HEK293 (cell line): ENCODE data around the gene ARHGEF40.

Source experiments
- CTCF ChIA-PET: fragments of 350-600 bp; formaldehyde crosslinking; extraction: SDS; loops from one replicate; lab custom pipeline; 2021; ENCODE audit warnings: antibody characterized with exemption; lab: Yijun Ruan, JAX
- POLR2A ChIA-PET: fragments of 300-600 bp; formaldehyde crosslinking; extraction: SDS; loops from one replicate; lab custom pipeline; 2020; ENCODE audit warnings: antibody characterized with exemption, inconsistent platforms; lab: Yijun Ruan, JAX
- H3K27ac ChIP-seq: fragments of 200-500 bp; sonication (Bioruptor generic); 2 replicates; pipeline ENCODE4 v1.5.1; 2014; ENCODE audit warnings: low read depth, low read length, control low read depth, inconsistent platforms; ENCODE audit errors: extremely low read depth
- H3K36me3 ChIP-seq, 2 experiments: fragments of 200-500 bp in 1 of 2; sonication (Bioruptor generic) in 1 of 2; 1 replicate in 1 of 2; 2 replicates in 1 of 2; pipeline ENCODE4 v1.5.1; 2014 to 2017; ENCODE audit warnings: inconsistent platforms in 2 of 2, low read length in 2 of 2; ENCODE audit not compliant: control insufficient read depth in 2 of 2, insufficient read depth in 1 of 2
- H3K4me1 ChIP-seq: fragments of 200-500 bp; sonication (Bioruptor generic); 2 replicates; pipeline ENCODE4 v1.5.1; 2014; ENCODE audit warnings: mild to moderate bottlenecking, low read length, inconsistent platforms; ENCODE audit not compliant: control insufficient read depth, insufficient read depth
- H3K4me3 ChIP-seq: 2 replicates; pipeline ENCODE4 v1.5.1; 2011; ENCODE audit warnings: low read depth, mild to moderate bottlenecking, control low read depth, low read length, moderate library complexity
- H3K9me3 ChIP-seq: fragments of 200-500 bp; sonication (Bioruptor generic); 2 replicates; pipeline ENCODE4 v1.5.1; 2014; ENCODE audit warnings: low read depth, low read length, inconsistent platforms; ENCODE audit not compliant: control insufficient read depth, insufficient read depth
- BCL11B ChIP-seq: fragments of 450-650 bp; formaldehyde crosslinking; IDR thresholded peaks from 2 replicates; pipeline ENCODE4 v1.5.1; 2016; ENCODE audit warnings: low read depth, missing biosample characterization, missing genetic modification characterization
- FEZF1 ChIP-seq: fragments of 450-650 bp; formaldehyde crosslinking; IDR thresholded peaks from 2 replicates; pipeline ENCODE4 v1.5.1; 2016; ENCODE audit warnings: missing biosample characterization, missing genetic modification characterization
- KLF1 ChIP-seq: fragments of 450-650 bp; formaldehyde crosslinking; IDR thresholded peaks from 2 replicates; pipeline ENCODE4 v1.5.1; 2016; ENCODE audit warnings: missing biosample characterization, missing genetic modification characterization
- PRDM10 ChIP-seq: fragments of 450-650 bp; formaldehyde crosslinking; IDR thresholded peaks from 2 replicates; pipeline ENCODE4 v1.5.1; 2016; ENCODE audit warnings: missing biosample characterization, missing genetic modification characterization
- RBAK ChIP-seq: fragments of 450-650 bp; formaldehyde crosslinking; IDR thresholded peaks from 2 replicates; pipeline ENCODE4 v1.5.1; 2016; ENCODE audit warnings: missing biosample characterization, missing genetic modification characterization
- SETDB1 ChIP-seq: IDR thresholded peaks from one replicate; pipeline ENCODE4 v1.6.1; 2017; ENCODE audit warnings: mild to moderate bottlenecking, low read length, moderate library complexity, mixed read lengths; ENCODE audit not compliant: insufficient read length
- SP3 ChIP-seq: fragments of 450-650 bp; formaldehyde crosslinking; IDR thresholded peaks from 2 replicates; pipeline ENCODE4 v1.5.1; 2016; ENCODE audit warnings: missing biosample characterization, missing genetic modification characterization
- ZBTB1 ChIP-seq: fragments of 450-650 bp; formaldehyde crosslinking; IDR thresholded peaks from 2 replicates; pipeline ENCODE4 v1.5.1; 2016; ENCODE audit warnings: missing biosample characterization, missing genetic modification characterization
- ZBTB17 ChIP-seq: fragments of 450-650 bp; formaldehyde crosslinking; IDR thresholded peaks from 2 replicates; pipeline ENCODE4 v1.5.1; 2016; ENCODE audit warnings: missing biosample characterization, missing genetic modification characterization
- ZNF121 ChIP-seq: fragments of 450-650 bp; formaldehyde crosslinking; IDR thresholded peaks from 2 replicates; pipeline ENCODE4 v1.5.1; 2016; ENCODE audit warnings: missing biosample characterization, missing genetic modification characterization
- ZNF148 ChIP-seq: fragments of 450-650 bp; formaldehyde crosslinking; IDR thresholded peaks from 2 replicates; pipeline ENCODE4 v1.5.0; 2017; ENCODE audit warnings: missing biosample characterization, missing genetic modification characterization, borderline replicate concordance
- ZNF223 ChIP-seq: fragments of 450-650 bp; formaldehyde crosslinking; IDR thresholded peaks from 2 replicates; pipeline ENCODE4 v1.5.1; 2016; ENCODE audit warnings: missing biosample characterization, missing genetic modification characterization
- ZNF239 ChIP-seq: fragments of 450-650 bp; formaldehyde crosslinking; IDR thresholded peaks from 2 replicates; pipeline ENCODE4 v1.5.1; 2016; ENCODE audit warnings: missing biosample characterization, missing genetic modification characterization
- ZNF302 ChIP-seq: fragments of 450-650 bp; formaldehyde crosslinking; IDR thresholded peaks from 2 replicates; pipeline ENCODE4 v1.5.1; 2016; ENCODE audit warnings: missing biosample characterization, missing genetic modification characterization, low read depth
- ZNF311 ChIP-seq: fragments of 450-650 bp; formaldehyde crosslinking; IDR thresholded peaks from 2 replicates; pipeline ENCODE4 v1.5.1; 2017; ENCODE audit warnings: missing biosample characterization, missing genetic modification characterization, borderline replicate concordance
- ZNF544 ChIP-seq: fragments of 450-650 bp; formaldehyde crosslinking; IDR thresholded peaks from 2 replicates; pipeline ENCODE4 v1.5.0; 2017; ENCODE audit warnings: missing biosample characterization, missing genetic modification characterization
- ZNF548 ChIP-seq: fragments of 450-650 bp; formaldehyde crosslinking; IDR thresholded peaks from 2 replicates; pipeline ENCODE4 v1.5.1; 2016; ENCODE audit warnings: missing biosample characterization, missing genetic modification characterization
- ZNF571 ChIP-seq: fragments of 450-650 bp; formaldehyde crosslinking; IDR thresholded peaks from 2 replicates; pipeline ENCODE4 v1.5.0; 2017; ENCODE audit warnings: missing biosample characterization, missing genetic modification characterization
- ZNF585B ChIP-seq: fragments of 450-650 bp; formaldehyde crosslinking; IDR thresholded peaks from 2 replicates; pipeline ENCODE4 v1.5.1; 2016; ENCODE audit warnings: missing biosample characterization, missing genetic modification characterization
- ZNF621 ChIP-seq: fragments of 450-650 bp; formaldehyde crosslinking; IDR thresholded peaks from 2 replicates; pipeline ENCODE4 v1.5.1; 2017; ENCODE audit warnings: missing biosample characterization, missing genetic modification characterization
- ZNF623 ChIP-seq: fragments of 450-650 bp; formaldehyde crosslinking; IDR thresholded peaks from 2 replicates; pipeline ENCODE4 v1.5.1; 2016; ENCODE audit warnings: missing biosample characterization, missing genetic modification characterization
- ZNF707 ChIP-seq: fragments of 450-650 bp; formaldehyde crosslinking; IDR thresholded peaks from 2 replicates; pipeline ENCODE4 v1.5.1; 2016; ENCODE audit warnings: missing biosample characterization, missing genetic modification characterization
- ZNF747 ChIP-seq: fragments of 450-650 bp; formaldehyde crosslinking; IDR thresholded peaks from 2 replicates; pipeline ENCODE4 v1.5.1; 2016; ENCODE audit warnings: missing biosample characterization, missing genetic modification characterization
- ZNF777 ChIP-seq: fragments of 450-650 bp; formaldehyde crosslinking; IDR thresholded peaks from 2 replicates; pipeline ENCODE4 v1.5.1; 2017; ENCODE audit warnings: missing biosample characterization, missing genetic modification characterization, borderline replicate concordance
- ZNF837 ChIP-seq: fragments of 450-650 bp; formaldehyde crosslinking; IDR thresholded peaks from 2 replicates; pipeline ENCODE4 v1.5.1; 2016; ENCODE audit warnings: missing biosample characterization, missing genetic modification characterization
- ZSCAN16 ChIP-seq: fragments of 450-650 bp; formaldehyde crosslinking; IDR thresholded peaks from 2 replicates; pipeline ENCODE4 v1.5.1; 2016; ENCODE audit warnings: missing biosample characterization, missing genetic modification characterization
- TF ChIP-seq, protein P1 (sequence below): fragments of 450-650 bp; formaldehyde crosslinking; IDR thresholded peaks from 2 replicates; pipeline ENCODE4 v1.5.1; 2016; ENCODE audit warnings: missing biosample characterization, missing genetic modification characterization

The ARHGEF40 gene

DNA sequence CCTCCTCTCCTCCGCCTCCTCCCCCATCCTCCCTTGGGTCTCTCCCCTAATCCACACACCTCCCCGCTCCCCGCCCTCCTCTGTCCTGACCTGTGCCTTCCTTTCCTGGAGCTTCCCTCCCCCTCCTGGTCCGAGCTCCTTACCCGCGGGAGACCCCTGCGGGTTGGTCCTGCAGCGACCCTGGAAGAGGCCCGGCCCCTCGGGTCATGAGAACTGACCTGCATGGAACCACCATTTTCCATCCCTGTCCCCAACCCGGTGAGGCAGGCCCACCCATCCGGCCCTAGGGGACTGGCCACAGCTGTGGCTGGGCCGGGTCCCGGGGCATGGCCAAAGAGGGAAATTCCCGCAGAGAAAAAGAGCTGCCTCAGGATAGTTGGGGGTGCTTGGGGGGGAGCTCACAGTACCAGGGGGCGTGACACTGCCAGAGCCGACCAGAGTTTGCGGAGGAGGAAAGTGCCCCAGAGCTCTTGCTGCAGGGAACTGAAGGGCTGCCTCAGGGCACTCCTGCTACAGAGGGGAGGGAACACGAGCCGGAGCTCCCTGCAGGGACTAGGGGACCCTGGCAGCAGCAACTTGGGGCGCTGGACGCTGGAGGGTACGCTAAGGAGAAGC is 613 bp downstream of the ARHGEF40 start (continued):
- no peak for TF ChIP-seq RBAK
- peak; percentile 64 for TF ChIP-seq SP3 (tag by site-specific recombination)
- no peak for TF ChIP-seq ZNF544 (tag by site-specific recombination)

- Histone ChIP-seq H3K36me3 (peaks cover 0 to 35% of the 10 kb centered on the region in 2 experiments; a peak in 1 of 3 replicates), H3K4me1 (peaks cover 16% of the 10 kb centered on the region), H3K4me3 (peak overlapping the region; percentile 79), H3K9me3 (no peaks in the 10 kb centered on the region), H3K27ac (peak overlapping the region; percentile 86)
- ChIA-PET POLR2A (interaction anchor here (0.7 to 3.7 kb wide), 23 partner anchors 8 to 610 kb away, joined by 3 to 71 read pairs (median 5); partner anchors contain the start of genes NDRG2, RNASE8, SLC39A2 and ZNF219), CTCF (interaction anchor here (0.6 to 4.3 kb wide), 18 partner anchors 15 to 560 kb away, joined by 3 to 64 read pairs (median 4); partner anchors contain the start of gene TMEM253)
- TF ChIP-seq ZNF223 (no peak), ZSCAN16 (tag by site-specific recombination) (no peak), ZNF302 (tag by site-specific recombination) (no peak), ZNF837 (tag by site-specific recombination) (no peak), ZNF747 (tag by site-specific recombination) (no peak), ZNF585B (tag by site-specific recombination) (no peak), PRDM10 (tag by site-specific recombination) (peak; percentile 89), FEZF1 (no peak), ZNF121 (tag by site-specific recombination) (no peak), ZNF311 (tag by site-specific recombination) (no peak), SETDB1 (no peak), ZNF777 (tag by site-specific recombination) (no peak), ZNF621 (tag by site-specific recombination) (no peak), ZNF148 (tag by site-specific recombination) (no peak), ZNF623 (tag by site-specific recombination) (no peak), KLF1 (tag by site-specific recombination) (0 out of 2 replicates have a peak, but pooled peaks have one; percentile 72), ZNF571 (no peak), ZBTB17 (tag by site-specific recombination) (peak; percentile 94), ZNF707 (no peak), ZBTB1 (no peak), ZNF239 (no peak), ZNF548 (tag by site-specific recombination) (no peak), BCL11B (tag by site-specific recombination) (no peak)
- TF ChIP-seq, protein P1, sequence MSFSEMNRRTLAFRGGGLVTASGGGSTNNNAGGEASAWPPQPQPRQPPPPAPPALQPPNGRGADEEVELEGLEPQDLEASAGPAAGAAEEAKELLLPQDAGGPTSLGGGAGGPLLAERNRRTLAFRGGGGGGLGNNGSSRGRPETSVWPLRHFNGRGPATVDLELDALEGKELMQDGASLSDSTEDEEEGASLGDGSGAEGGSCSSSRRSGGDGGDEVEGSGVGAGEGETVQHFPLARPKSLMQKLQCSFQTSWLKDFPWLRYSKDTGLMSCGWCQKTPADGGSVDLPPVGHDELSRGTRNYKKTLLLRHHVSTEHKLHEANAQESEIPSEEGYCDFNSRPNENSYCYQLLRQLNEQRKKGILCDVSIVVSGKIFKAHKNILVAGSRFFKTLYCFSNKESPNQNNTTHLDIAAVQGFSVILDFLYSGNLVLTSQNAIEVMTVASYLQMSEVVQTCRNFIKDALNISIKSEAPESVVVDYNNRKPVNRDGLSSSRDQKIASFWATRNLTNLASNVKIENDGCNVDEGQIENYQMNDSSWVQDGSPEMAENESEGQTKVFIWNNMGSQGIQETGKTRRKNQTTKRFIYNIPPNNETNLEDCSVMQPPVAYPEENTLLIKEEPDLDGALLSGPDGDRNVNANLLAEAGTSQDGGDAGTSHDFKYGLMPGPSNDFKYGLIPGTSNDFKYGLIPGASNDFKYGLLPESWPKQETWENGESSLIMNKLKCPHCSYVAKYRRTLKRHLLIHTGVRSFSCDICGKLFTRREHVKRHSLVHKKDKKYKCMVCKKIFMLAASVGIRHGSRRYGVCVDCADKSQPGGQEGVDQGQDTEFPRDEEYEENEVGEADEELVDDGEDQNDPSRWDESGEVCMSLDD (tag by site-specific recombination), result peak; percentile 66; the same call in 1 of the 2 replicates
Measured at GRCh38 chr14:21071225-21072030, 1.3 kb downstream of the ARHGEF40 start.
